Activated naive CD4-positive, alpha-beta T cell treated with anti-CD3 and anti-CD28 coated beads, Interleukin-2, amount 50 U/mL, for 72 hours (primary cell): ENCODE results near the gene LYZ. TPM values are rescaled to one million over a fixed set of nuclear protein-coding genes. Genes with fewer than 3 reads are reported as not detected.
A peak's percentile ranks its signal among the peaks of the same experiment; 100 is the strongest.

Experiments
- ATAC-seq, 2 donors: fragments of 150-1000 bp; cut with Tn5 transposase; 2 replicates each; pipeline ENCODE4 v1.10.0; 2021; ENCODE audit warnings: mild to moderate bottlenecking in 2 of 2, moderate library complexity in 2 of 2
- DNase-seq, 2 donors: peaks; one replicate each; pipeline ENCODE4 v3.0.0; 2021 to 2022; ENCODE audit warnings: low spot score in 2 of 2
- H3K27ac Mint-ChIP-seq, 2 donors: one replicate each; pipeline ENCODE4 v1.8.0; 2022; ENCODE audit warnings: mild to moderate bottlenecking in 2 of 2, mixed read lengths in 2 of 2
- H3K36me3 Mint-ChIP-seq, 2 donors: one replicate each; pipeline ENCODE4 v1.8.0; 2022; ENCODE audit warnings: mixed read lengths in 2 of 2
- H3K9me3 Mint-ChIP-seq, 2 donors: one replicate each; pipeline ENCODE4 v1.8.0; 2022; ENCODE audit warnings: mixed read lengths in 2 of 2
- total RNA-seq, 2 donors: library from RNA; stranded (reverse); gene quantifications; one replicate each; pipeline ENCODE4 v1.2.3, GENCODE V29; 2022

The LYZ gene
- total RNA-seq, 2 donors from 2014 or later: 0.30 TPM; not detected in 1

DNA sequence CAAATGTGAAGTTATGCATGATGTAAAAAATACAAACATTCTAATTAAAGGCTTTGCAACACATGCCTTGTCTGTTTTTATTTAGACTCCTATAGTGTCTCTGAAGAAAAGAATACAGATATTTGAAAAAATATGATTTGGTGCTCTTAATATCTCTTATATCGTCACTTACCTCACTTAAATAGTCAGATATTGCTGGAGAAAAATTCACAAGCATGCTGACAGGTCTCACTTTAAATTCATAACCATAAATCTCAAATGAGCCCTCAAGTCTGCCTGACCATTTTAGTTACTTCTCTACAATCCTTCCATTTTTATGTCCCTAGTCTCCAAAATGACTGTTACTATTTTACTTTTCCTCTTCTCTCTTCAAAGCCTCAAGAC is 6.0 kb downstream of the LYZ start:
- H3K36me3 Mint-ChIP-seq: peaks cover 0 to 3% of the 10 kb centered on the region in 2 donors
- DNase-seq (no peak), ATAC-seq (no peak)
- no peak overlapping the region for H3K27ac Mint-ChIP-seq
- no peaks in the 10 kb centered on the region for H3K9me3 Mint-ChIP-seq

DNA sequence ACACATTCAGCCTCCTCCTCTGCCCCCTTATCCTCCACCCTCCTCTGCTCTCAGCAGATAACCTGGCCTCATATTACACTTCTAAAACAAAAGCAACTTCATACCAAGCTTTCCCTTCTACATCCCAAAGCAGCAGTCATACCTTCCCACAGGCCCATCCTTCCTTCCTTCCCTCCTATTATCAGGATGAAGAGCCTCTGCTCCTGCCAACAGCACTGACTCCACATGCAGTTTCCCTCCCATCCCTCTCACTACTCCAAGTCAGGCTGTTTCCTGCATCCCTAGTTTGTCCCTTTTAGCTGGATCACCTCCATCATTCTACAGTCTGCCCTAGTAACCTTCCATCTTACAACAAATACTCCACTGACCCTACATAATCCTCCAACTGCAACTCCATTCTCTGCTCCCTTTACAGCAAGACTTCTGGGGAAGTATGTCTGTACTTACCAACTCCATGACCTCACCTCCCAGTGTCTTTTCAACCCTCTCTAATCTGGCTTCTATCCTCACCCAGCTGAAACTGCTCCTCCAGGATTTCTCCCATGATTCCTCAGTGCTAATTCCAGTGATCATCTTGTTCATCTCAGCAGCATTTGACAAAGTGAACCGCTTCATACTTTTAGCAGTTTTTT is 6.5 kb downstream of the LYZ start:
- H3K9me3 Mint-ChIP-seq: no peaks in the 10 kb centered on the region
- peaks cover 0 to 8% of the 10 kb centered on the region in 2 donors for H3K36me3 Mint-ChIP-seq
- no peak for ATAC-seq

DNA sequence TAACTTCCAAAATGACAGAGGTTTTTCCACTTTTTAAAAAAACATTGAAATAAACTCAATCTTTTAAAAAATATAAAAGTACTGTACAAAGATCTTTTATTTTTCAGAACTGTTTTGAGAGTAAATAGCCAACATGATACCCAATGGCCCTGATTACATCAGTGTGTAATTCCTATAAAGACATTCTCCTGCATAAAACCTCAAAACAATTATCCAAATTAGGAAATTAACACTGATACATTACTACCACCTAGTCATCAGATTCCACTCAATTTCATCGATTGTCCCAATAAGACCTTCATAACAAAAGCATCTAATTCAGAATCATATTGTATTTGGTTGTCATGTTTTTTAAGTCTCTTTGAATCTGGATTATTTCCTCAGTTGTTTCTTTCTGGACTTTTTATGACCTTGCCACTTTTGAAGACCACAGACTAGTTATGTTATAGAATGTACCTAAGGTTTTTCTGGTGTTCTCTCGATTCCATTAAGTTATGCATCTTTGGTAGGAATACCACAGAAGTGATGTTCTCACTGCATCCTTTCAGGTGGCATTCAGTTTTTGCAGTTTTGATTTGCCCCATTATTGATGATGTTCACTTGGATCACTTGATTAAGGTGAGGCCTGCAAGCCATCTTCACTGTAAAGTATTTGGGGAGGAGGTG is 7.3 kb downstream of the LYZ start:
- DNase-seq: no peak
- H3K9me3 Mint-ChIP-seq: no peaks in the 10 kb centered on the region
- H3K27ac Mint-ChIP-seq: no peak overlapping the region
- peaks cover 0 to 13% of the 10 kb centered on the region in 2 donors for H3K36me3 Mint-ChIP-seq
- ATAC-seq: no peak

More for the DNA sequence above, 6.5 kb downstream of the LYZ start:
- no peak for DNase-seq
- H3K27ac Mint-ChIP-seq: no peak overlapping the region

DNA sequence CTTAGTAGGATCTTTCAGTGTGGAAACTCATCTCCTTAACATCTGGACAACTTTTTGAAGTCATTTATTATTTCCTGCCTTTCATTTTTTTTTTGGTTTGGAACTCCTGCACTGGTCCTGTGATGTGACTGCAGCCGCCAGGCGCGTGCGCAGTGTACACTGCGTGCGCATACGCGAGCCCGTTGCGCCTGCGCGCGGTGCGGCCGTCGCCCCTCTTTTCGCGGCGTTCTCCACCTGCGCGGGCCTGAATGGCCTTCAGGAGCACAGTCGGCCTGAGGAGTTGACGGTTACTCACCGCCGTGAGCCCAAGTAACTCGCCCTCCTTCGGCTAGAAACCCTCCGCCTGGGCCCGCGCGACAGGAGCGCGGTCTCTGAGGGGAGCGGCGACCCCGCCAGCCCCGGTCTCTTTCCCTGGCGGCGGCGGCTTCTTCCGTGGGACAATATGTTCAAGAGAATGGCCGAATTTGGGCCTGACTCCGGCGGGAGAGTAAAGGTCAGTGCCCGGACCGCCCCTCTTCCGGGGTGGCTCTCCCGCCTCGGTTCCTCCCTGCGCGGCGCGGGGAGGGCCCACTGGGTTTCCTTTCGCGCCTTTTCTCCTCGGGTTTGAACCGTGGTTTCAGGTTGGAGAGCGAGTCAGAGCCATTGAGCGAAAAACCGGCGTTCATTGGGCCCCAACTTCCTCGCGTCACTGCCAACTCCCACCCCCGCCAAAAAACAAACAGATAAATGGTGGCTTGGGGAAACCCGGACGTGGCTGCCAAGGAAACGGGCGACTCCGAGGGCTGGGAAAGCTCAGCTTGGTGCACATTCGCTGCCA is 11.6 kb downstream of the LYZ start, which contains the start of gene YEATS4:
Gene YEATS4, plus strand, starts transcription at position 213 of the 817 bp plus-strand sequence. Its CDS starts 230 bp downstream, at position 443.
- Mint-ChIP-seq H3K9me3 (no peaks in the 10 kb centered on the region), H3K27ac (peak within 1 kb of the TSS; percentile 98 to 99), H3K36me3 (peaks cover 6 to 18% of the 10 kb centered on the region in 2 donors)
- DNase-seq (peak; percentile 81 to 95), ATAC-seq (peak; percentile 83 to 85)

DNA sequence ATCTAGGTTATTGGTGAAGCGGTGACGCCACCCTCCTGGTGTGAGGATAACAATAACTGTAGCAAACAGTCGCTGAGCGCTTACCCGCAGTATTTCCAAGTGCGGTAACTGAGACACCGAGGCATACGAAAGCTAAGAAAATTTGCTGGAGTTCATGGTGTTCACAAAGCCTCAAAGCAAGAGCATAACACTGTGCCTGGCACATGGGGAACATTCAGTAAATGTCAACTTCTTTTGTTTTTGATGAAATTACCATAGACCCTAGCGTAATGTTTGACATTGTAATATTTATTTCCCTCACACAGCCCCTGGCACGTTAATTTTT is 12.1 kb downstream of the LYZ start:
- peak overlapping the region; percentile 98 to 99 for H3K27ac Mint-ChIP-seq
- no peaks in the 10 kb centered on the region for H3K9me3 Mint-ChIP-seq
- no peak for DNase-seq
- peaks cover 6 to 18% of the 10 kb centered on the region in 2 donors for H3K36me3 Mint-ChIP-seq
- ATAC-seq: no peak

DNA sequence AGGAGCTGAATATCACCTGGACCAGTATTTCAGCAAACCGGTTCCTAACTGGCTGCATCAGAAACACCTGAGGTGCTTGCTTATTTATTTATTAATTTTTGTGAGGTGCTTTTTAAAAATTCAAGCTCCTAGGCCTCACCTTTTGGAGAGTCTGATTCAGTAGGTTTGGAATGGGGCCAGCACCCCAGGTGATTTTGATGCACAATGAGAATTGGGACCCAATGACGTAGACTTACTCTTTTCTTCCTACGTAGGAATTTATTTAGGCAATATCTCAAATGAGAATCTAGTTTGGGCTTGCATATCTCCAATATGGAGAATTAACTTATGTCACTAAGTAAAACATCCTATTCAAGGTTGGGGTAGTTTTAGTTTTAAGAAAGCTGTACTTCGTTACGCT is 18.6 kb downstream of the LYZ start:
- Mint-ChIP-seq H3K36me3 (peaks cover 10 to 22% of the 10 kb centered on the region in 2 donors), H3K9me3 (peaks cover 0 to 3% of the 10 kb centered on the region in 2 donors), H3K27ac (no peak overlapping the region)
- no peak for ATAC-seq
- no peak for DNase-seq

DNA sequence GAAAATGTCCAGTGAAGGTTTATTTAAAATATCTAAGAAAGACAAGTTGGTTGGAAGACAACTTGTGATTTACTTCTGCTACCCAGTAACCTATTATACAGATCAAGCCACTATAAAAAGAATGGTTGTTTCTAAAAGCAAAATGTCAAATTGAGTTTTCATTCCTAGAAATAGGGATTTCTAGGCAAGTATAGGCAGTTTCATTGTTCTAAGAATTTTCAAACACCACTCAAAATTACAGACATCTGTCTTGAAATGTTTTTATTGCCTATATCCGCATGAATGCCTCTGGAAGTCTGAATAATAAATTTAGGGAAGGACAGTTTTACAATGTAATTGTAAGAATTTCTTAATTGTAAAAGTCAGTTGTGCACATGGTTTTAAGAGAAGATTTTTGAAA is 20.0 kb downstream of the LYZ start:
- no peak for DNase-seq
- Mint-ChIP-seq H3K9me3 (peaks cover 0 to 4% of the 10 kb centered on the region in 2 donors), H3K27ac (no peak overlapping the region), H3K36me3 (peaks cover 12 to 35% of the 10 kb centered on the region in 2 donors)
- no peak for ATAC-seq

DNA sequence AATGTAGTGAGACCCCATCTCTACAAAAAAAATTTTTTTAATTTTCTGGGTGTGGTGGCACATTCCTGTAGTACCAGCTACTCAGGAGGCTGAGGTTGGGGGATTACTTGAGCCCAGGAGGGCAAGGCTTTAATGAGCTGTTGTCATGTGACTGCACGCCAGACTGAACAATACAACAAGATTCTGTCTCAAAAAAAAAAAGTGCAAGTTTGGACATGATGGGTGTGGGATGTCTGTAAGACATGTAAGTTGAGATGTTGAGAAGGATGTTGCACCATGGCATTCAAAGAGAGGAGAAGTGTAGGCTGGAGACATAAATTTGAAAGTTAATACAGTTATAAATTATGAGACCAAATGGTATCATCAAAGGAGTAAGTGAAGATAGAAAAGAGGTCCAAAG is 34.9 kb downstream of the LYZ start:
- no peak for DNase-seq
- peak overlapping the region in 1 of 2 donors; percentile 0 for H3K27ac Mint-ChIP-seq
- no peaks in the 10 kb centered on the region for H3K9me3 Mint-ChIP-seq
- H3K36me3 Mint-ChIP-seq: peaks cover 14 to 36% of the 10 kb centered on the region in 2 donors
- ATAC-seq: no peak

DNA sequence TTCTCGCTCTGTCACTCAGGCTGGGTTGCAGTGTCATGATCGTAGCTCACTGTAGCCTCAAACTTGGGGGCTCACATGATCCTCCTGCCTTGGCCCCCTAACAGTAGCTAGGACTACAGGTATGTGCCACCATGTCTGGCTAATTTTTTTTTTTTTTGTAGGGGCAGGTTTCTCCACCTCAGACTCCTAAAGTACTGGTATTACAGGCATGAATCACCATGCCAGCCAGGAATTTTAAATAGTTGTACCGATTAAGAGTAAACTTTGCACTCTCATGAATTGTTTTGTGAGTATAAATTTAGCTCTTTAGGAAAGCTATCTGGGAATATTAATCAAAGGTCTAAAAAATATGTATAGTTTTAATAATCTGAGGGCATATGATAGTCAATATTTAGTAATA is 36.9 kb downstream of the LYZ start:
- peaks cover 9 to 25% of the 10 kb centered on the region in 2 donors for H3K36me3 Mint-ChIP-seq
- H3K27ac Mint-ChIP-seq: no peak overlapping the region
- no peaks in the 10 kb centered on the region for H3K9me3 Mint-ChIP-seq
- ATAC-seq (no peak), DNase-seq (no peak)

DNA sequence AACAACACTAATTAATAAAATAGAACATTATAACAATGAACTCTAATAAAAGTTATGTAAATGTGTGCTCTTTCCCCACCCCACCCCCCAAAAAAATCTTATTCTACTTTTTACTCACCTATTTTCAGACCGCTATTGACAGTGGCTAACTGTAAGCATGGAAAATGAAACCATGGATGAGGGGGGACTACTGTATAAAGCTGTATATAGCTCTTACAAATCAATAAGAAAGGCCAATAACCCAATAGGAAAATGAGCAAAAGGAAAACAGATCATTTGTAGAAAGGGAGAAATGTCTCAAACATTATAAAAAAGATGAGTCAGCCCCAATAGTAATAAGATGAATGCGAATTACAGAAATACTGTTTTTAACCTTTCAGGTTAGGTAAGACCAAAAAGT is 38.7 kb downstream of the LYZ start:
- DNase-seq: no peak
- Mint-ChIP-seq H3K27ac (no peak overlapping the region), H3K9me3 (no peaks in the 10 kb centered on the region), H3K36me3 (peaks cover 15 to 36% of the 10 kb centered on the region in 2 donors)
- peak in 1 of 2 donors; percentile 85 for ATAC-seq

DNA sequence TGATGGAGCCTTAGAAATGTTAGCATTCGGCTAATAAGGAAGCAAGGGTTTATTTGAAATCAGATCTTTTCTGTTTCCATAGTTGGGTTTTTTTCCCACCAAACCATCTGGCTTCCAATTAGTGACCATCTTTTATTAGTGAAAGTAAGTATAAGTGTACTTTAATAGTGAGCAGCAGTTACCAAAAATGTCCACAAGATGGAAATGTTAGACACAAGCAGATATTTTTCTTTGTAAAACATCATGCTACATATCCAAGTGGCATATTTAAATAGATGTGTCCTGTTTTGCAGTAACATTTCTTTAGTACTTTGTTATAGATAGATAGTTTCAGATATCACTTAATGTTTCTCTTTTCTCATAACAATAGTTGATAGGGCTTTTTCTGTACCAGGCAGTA is 40.2 kb downstream of the LYZ start:
- no peaks in the 10 kb centered on the region for H3K9me3 Mint-ChIP-seq
- ATAC-seq (no peak), DNase-seq (no peak)
- peaks cover 9 to 32% of the 10 kb centered on the region in 2 donors for H3K36me3 Mint-ChIP-seq
- H3K27ac Mint-ChIP-seq: no peak overlapping the region

DNA sequence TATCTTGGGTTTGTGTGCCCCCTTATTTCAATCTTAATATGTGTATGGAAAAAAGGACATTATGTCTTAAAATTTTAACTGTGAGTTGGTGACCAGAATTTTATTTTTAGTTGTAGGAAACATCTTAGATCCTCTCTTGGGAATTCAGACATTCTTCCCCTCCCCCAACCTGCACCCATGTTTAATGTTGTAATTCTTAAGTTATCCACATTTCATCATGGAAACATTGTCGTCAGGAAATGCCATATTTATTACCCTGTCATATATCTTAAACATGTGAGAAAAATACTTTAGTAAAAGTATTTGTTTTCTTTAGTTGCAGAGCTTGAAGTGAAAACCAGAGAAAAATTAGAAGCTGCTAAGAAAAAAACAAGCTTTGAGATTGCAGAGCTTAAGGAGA is 41.6 kb downstream of the LYZ start:
- peaks cover 9 to 41% of the 10 kb centered on the region in 2 donors for H3K36me3 Mint-ChIP-seq
- no peaks in the 10 kb centered on the region for H3K9me3 Mint-ChIP-seq
- ATAC-seq (no peak), DNase-seq (no peak)
- peak overlapping the region in 1 of 2 donors; percentile 14 for H3K27ac Mint-ChIP-seq

DNA sequence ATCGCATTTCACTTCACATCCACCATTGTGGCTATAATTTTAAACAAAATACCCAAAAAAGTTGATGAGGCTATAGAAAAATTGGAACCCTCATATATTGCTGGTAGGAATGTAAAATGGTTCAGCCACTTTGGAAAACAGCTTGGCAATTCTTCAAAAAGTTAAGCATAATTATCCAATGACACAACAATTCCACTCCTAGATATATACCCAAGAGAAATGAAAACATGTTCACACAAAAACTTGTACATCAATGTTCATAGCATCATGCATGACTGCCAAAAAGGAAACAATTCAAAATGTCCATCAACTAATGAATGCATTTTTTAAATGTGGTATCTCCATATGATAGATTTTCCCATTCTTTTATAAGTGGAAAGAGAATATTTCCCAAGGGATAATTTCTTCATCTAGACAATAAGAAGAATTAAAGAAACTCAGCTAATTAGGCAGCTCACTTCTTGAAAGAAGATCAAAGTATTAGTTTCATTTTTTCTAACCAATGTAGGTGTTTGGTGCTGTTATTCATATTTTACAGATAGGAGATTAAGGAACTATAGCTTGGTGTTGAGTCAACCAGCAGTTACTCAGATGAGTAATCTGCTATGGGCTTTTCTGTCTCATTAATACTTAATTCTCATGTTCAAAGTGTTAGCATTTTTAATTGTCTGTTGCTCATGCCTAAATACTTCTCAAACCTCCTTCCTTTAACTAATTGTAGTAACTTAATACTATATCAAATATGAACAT is 44.2 kb downstream of the LYZ start:
- no peak overlapping the region for H3K27ac Mint-ChIP-seq
- H3K36me3 Mint-ChIP-seq: peaks cover 15 to 60% of the 10 kb centered on the region in 2 donors
- ATAC-seq (peak; percentile 40 to 84), DNase-seq (no peak)
- peaks cover 2 to 12% of the 10 kb centered on the region in 2 donors for H3K9me3 Mint-ChIP-seq

DNA sequence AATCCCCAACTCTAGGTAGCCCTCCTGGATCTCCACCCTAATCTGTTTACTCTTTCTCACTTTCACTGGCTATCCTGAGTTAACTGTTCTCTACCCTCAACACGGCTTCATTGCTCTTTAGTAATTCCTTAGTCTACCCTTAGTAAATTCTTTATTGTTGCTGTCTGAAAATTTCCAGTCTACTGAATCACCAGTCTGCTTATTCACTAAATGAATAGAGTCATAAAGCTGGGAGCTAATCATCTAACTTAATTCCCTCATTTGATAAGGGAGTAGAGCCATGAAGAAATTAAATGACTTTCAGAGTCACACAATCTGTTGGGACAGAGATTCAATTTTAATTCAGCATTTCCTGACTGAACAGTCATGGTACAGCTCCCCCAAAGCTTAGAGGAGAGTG is 47.9 kb downstream of the LYZ start:
- Mint-ChIP-seq H3K27ac (no peak overlapping the region), H3K36me3 (peaks cover 14 to 51% of the 10 kb centered on the region in 2 donors), H3K9me3 (peaks cover 2 to 16% of the 10 kb centered on the region in 2 donors)
- DNase-seq: no peak
- ATAC-seq: no peak

DNA sequence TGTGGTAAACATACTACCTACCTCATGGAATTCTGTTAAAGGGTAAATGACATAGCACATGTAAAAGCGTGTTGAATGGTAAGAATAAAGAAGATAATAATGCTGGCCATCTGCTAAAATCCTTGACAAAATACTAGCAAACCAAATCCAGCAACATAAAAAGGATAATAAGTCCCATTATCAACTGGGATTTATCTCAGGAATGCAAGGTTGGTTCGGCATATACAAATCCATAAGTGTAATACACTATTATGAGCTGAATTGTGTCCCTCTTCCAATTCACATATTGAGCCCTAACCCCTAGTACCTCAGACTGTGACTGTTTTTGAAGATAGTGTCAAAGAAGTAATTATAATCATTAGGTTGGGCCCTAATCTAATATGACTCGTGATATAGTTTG is 48.8 kb downstream of the LYZ start:
- DNase-seq: no peak
- no peak overlapping the region for H3K27ac Mint-ChIP-seq
- H3K36me3 Mint-ChIP-seq: peaks cover 10 to 43% of the 10 kb centered on the region in 2 donors
- no peak for ATAC-seq
- H3K9me3 Mint-ChIP-seq: peaks cover 2 to 16% of the 10 kb centered on the region in 2 donors

DNA sequence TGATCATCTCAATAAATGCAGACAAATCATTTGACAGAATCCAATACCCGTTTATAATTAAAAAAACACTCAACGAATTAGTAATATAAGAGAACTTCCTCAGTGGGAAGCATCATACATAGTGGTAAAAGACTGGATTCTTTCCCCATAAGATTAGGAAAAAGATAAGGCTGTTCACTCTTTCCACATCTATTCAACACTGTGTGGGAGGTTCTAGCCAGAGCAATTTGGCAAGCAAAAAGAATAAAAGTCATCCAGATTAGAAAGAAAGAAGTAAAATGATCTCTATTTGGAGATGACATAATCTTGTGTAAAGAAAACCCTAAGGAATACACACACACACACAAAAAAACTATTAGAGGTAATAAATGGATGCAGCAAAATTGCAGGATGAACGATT is 49.8 kb downstream of the LYZ start:
- no peak for ATAC-seq
- Mint-ChIP-seq H3K27ac (no peak overlapping the region), H3K36me3 (peaks cover 10 to 39% of the 10 kb centered on the region in 2 donors), H3K9me3 (peaks cover 2 to 16% of the 10 kb centered on the region in 2 donors)
- no peak for DNase-seq
